DOHH2 (cell line): ENCODE measurements around the gene SHC3.

ENCODE experiments used
- EZH2phosphoT487 ChIP-seq: fragments of 200-600 bp; sonication (generic); IDR thresholded peaks from 2 replicates; pipeline ENCODE4 v1.6.1; 2017; ENCODE audit warnings: borderline replicate concordance, mild to moderate bottlenecking, antibody characterized with exemption, low read length, moderate library complexity, mixed read lengths
- TF ChIP-seq, protein P1 (sequence below): fragments of 200-600 bp; sonication (generic); IDR thresholded peaks from one replicate; pipeline ENCODE4 v1.5.1; 2014; ENCODE audit warnings: antibody characterized with exemption, mild to moderate bottlenecking, low read depth, low read length; ENCODE audit not compliant: poor library complexity, severe bottlenecking

DNA sequence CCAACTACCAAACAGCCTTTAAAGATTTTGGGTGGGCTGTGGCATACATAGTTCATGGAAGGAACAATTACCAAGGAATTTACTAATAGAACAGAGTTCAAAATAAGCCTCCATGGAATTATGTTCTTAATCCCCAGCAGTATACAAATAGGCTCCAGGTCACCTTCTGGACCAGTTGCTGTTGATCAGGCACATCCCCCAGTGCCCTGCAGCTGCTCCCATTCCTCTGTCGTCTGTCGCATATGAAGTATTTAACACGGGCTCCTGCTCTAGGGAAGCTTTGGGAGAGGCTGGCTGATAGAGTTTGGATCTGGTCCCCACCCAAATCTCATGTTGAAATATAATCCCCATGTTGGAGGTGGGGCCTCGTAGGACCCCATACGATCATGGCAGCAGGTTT is 17.8 kb downstream of the SHC3 start:
- TF ChIP-seq, protein P1, sequence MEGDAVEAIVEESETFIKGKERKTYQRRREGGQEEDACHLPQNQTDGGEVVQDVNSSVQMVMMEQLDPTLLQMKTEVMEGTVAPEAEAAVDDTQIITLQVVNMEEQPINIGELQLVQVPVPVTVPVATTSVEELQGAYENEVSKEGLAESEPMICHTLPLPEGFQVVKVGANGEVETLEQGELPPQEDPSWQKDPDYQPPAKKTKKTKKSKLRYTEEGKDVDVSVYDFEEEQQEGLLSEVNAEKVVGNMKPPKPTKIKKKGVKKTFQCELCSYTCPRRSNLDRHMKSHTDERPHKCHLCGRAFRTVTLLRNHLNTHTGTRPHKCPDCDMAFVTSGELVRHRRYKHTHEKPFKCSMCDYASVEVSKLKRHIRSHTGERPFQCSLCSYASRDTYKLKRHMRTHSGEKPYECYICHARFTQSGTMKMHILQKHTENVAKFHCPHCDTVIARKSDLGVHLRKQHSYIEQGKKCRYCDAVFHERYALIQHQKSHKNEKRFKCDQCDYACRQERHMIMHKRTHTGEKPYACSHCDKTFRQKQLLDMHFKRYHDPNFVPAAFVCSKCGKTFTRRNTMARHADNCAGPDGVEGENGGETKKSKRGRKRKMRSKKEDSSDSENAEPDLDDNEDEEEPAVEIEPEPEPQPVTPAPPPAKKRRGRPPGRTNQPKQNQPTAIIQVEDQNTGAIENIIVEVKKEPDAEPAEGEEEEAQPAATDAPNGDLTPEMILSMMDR, result no peak
- no peak for TF ChIP-seq EZH2phosphoT487
